Measurements from ENCODE around the gene SCN1B.

SCN1B gene

GRCh38 chr19:35066691-35067563, 36.7 kb downstream of the SCN1B start (continued):
- TF ChIP-seq GLIS1 (tag by site-specific recombination; IDR thresholded peaks at IDR 0.05): peak; percentile 86
- no peak; the same call in 1 of the 2 replicates for TF ChIP-seq ZNF341 (tag by site-specific recombination; IDR thresholded peaks at IDR 0.05; ENCODE audit: low read depth)
- TF ChIP-seq ZNF600 (tag by site-specific recombination; IDR thresholded peaks at IDR 0.05): peak; percentile 88
- no peak for TF ChIP-seq ZNF133 (tag by site-specific recombination; IDR thresholded peaks at IDR 0.05)
- TF ChIP-seq ZNF362 (tag by site-specific recombination; IDR thresholded peaks at IDR 0.05): peak; percentile 87
- no peak for TF ChIP-seq ZNF26 (tag by site-specific recombination; IDR thresholded peaks at IDR 0.05)
- TF ChIP-seq ZNF548 (tag by site-specific recombination; IDR thresholded peaks at IDR 0.05): no peak
- no peak for TF ChIP-seq ZNF513 (tag by site-specific recombination; IDR thresholded peaks at IDR 0.05)
- no peak; the same call in 1 of the 2 replicates for TF ChIP-seq KLF10 (tag by site-specific recombination; IDR thresholded peaks at IDR 0.05)
- peak; percentile 45; the same call in 1 of the 2 replicates for TF ChIP-seq ZNF629 (tag by site-specific recombination; IDR thresholded peaks at IDR 0.05)
- TF ChIP-seq ZNF239 (tag by site-specific recombination; IDR thresholded peaks at IDR 0.05): no peak
- no peak for TF ChIP-seq ZNF544 (tag by site-specific recombination; IDR thresholded peaks at IDR 0.05)
- no peak for TF ChIP-seq EGR2 (tag by site-specific recombination; IDR thresholded peaks at IDR 0.05; ENCODE audit: low read depth)
- TF ChIP-seq ZNF558 (tag by site-specific recombination; IDR thresholded peaks at IDR 0.05): peak; percentile 59; the same call in 1 of the 2 replicates
- TF ChIP-seq GFI1B (tag by site-specific recombination; IDR thresholded peaks at IDR 0.05): no peak
- no peak for TF ChIP-seq ELK4 (IDR thresholded peaks at IDR 0.05; ENCODE audit: borderline replicate concordance, low read depth, low read length)
- TF ChIP-seq ZNF16 (tag by site-specific recombination; IDR thresholded peaks at IDR 0.05; ENCODE audit: low read depth): no peak
- no peak for TF ChIP-seq ZNF621 (tag by site-specific recombination; IDR thresholded peaks at IDR 0.05)
- peak; percentile 90 for TF ChIP-seq ZNF2 (tag by site-specific recombination; IDR thresholded peaks at IDR 0.05)
- peak; percentile 11; the same call in 1 of the 2 replicates for TF ChIP-seq ZSCAN4 (tag by site-specific recombination; IDR thresholded peaks at IDR 0.05)
- peak; percentile 81 for TF ChIP-seq PATZ1 (tag by site-specific recombination; IDR thresholded peaks at IDR 0.05)
- TF ChIP-seq ZNF830 (tag by site-specific recombination; IDR thresholded peaks at IDR 0.05; ENCODE audit: low read depth): no peak
- peak; percentile 48 for TF ChIP-seq ZBTB8A (tag by site-specific recombination; IDR thresholded peaks at IDR 0.05)
- no peak for TF ChIP-seq SALL2 (tag by site-specific recombination; IDR thresholded peaks at IDR 0.05; ENCODE audit: borderline replicate concordance)
- peak; percentile 98 for TF ChIP-seq ZNF654 (tag by site-specific recombination; IDR thresholded peaks at IDR 0.05; ENCODE audit: low read depth)
- TF ChIP-seq ZNF785 (tag by site-specific recombination; IDR thresholded peaks at IDR 0.05): 0 out of 2 replicates have a peak, but pooled peaks have one; percentile 10
- peak; percentile 35 for TF ChIP-seq ZFHX2 (tag by site-specific recombination; conservative IDR thresholded peaks at IDR 0.05)
- TF ChIP-seq HOXC10 (CRISPR knock-in tag; IDR thresholded peaks at IDR 0.05): no peak
- no peak for TF ChIP-seq ZNF692 (tag by site-specific recombination; IDR thresholded peaks at IDR 0.05)

All from HEK293 (cell line).